Ovary (tissue), 3 donors: ENCODE data around the gene NT5DC4.

ENCODE experiments used
- CTCF ChIP-seq, 3 donors: fragments of 450-650 bp in 2 of 3; fragments of 200-600 bp in 1 of 3; IDR thresholded peaks; one replicate each; pipeline versions ENCODE4 v1.5.1 to v1.8.0; 2016 to 2022; ENCODE audit warnings: antibody characterized with exemption in 3 of 3, mild to moderate bottlenecking in 1 of 3
- EP300 ChIP-seq: sonication (generic); formaldehyde crosslinking; IDR thresholded peaks from one replicate; pipeline ENCODE4 v1.6.1; 2017; ENCODE audit warnings: antibody characterized with exemption
- POLR2A ChIP-seq: fragments of 450-650 bp; IDR thresholded peaks from one replicate; pipeline ENCODE4 v1.6.1; 2017; ENCODE audit warnings: antibody characterized with exemption, mild to moderate bottlenecking, moderate library complexity
- donor health status: DM: no; HTN: no; CAD: no.

- no peak for TF ChIP-seq POLR2A
- TF ChIP-seq CTCF (IDR thresholded peaks at IDR 0.05): no peak
- no peak for TF ChIP-seq EP300
Measured at GRCh38 chr2:112683550-112684414, 37.0 kb upstream of the NT5DC4 start.
